Stimulated activated CD4-positive, alpha-beta T cell treated with anti-CD3 and anti-CD28 coated beads, Interleukin-2, amount 100 ng/mL, for 48 hours (primary cell): ENCODE measurements around the gene LTBR.
A peak's percentile ranks its signal among the peaks of the same experiment; 100 is the strongest.
"Not testable (repeated sequence)": the region's sequence is repeated elsewhere in the genome, so short reads cannot be mapped to it uniquely, and the experiment has no call there.

Experiments used
- DNase-seq, 2 donors: peaks; one replicate each; pipeline ENCODE4 v3.0.0-alpha.2; 2020

LTBR gene

GRCh38 chr12:6383572-6384498, at the start of gene LTBR:
Gene LTBR (plus strand): TSS chr12:6384162. CDS start chr12:6384359, 197 bp downstream.
- DNase-seq = peak in 1 of 2 donors; percentile 26

- DNase-seq = no peak
Observed at GRCh38 chr12:6334359-6334758, 49.6 kb upstream of the LTBR start.

- DNase-seq = no peak
Observed at GRCh38 chr12:6334940-6335450, 49.0 kb upstream of the LTBR start.

- peak; percentile 73 to 79 for DNase-seq
Observed at GRCh38 chr12:6335451-6336078, 48.4 kb upstream of the LTBR start.

GRCh38 chr12:6336079-6336888, 47.7 kb upstream of the LTBR start:
- DNase-seq = peak; percentile 48 to 52

GRCh38 chr12:6336889-6337853, 46.8 kb upstream of the LTBR start:
- no peak for DNase-seq

- DNase-seq = no peak
Observed at GRCh38 chr12:6337958-6338433, 46.0 kb upstream of the LTBR start.

- DNase-seq = not testable (repeated sequence)
Observed at GRCh38 chr12:6338536-6338935, 45.4 kb upstream of the LTBR start.

GRCh38 chr12:6338955-6339354, 45.0 kb upstream of the LTBR start:
- DNase-seq = no peak

- no peak for DNase-seq
Observed at GRCh38 chr12:6340032-6340638, 43.8 kb upstream of the LTBR start.

GRCh38 chr12:6340745-6341416, 43.1 kb upstream of the LTBR start:
- no peak for DNase-seq

GRCh38 chr12:6341417-6342139, 42.4 kb upstream of the LTBR start, which contains the start of gene TNFRSF1A:
Gene TNFRSF1A (minus strand): TSS chr12:6342076. CDS start chr12:6341814, 262 bp downstream.
- DNase-seq = no peak

GRCh38 chr12:6342140-6342889, 41.6 kb upstream of the LTBR start:
- no peak for DNase-seq

GRCh38 chr12:6343518-6343917, 40.4 kb upstream of the LTBR start:
- no peak for DNase-seq

GRCh38 chr12:6344101-6344660, 39.8 kb upstream of the LTBR start:
- not testable (repeated sequence) for DNase-seq

GRCh38 chr12:6345319-6346091, 38.5 kb upstream of the LTBR start:
- DNase-seq = no peak

- no peak for DNase-seq
Observed at GRCh38 chr12:6346235-6346832, 37.6 kb upstream of the LTBR start.
